Progenitor cell of endocrine pancreas (in vitro differentiated cells): Measurements from ENCODE around the gene GASK1A. TPM values are rescaled to one million over a fixed set of nuclear protein-coding genes. Genes with fewer than 3 reads are reported as not detected.
A peak's percentile ranks its signal among the peaks of the same experiment; 100 is the strongest.

Experiments used
- DNase-seq: peaks from one replicate; pipeline ENCODE4 v3.0.0; 2021; ENCODE audit warnings: low spot score; ENCODE audit not compliant: unreplicated experiment
- H3K27ac Mint-ChIP-seq: 2 replicates; pipeline ENCODE4 v1.8.0; 2021; ENCODE audit warnings: mild to moderate bottlenecking, moderate library complexity, mixed read lengths
- H3K27me3 Mint-ChIP-seq: 2 replicates; pipeline ENCODE4 v1.8.0; 2021; ENCODE audit warnings: mixed read lengths
- H3K36me3 Mint-ChIP-seq: 2 replicates; pipeline ENCODE4 v1.8.0; 2022; ENCODE audit warnings: mixed read lengths; ENCODE audit not compliant: insufficient read depth
- H3K4me1 Mint-ChIP-seq: 2 replicates; pipeline ENCODE4 v1.8.0; 2021; ENCODE audit warnings: low read depth, mixed read lengths
- H3K4me3 Mint-ChIP-seq: 2 replicates; pipeline ENCODE4 v1.8.0; 2021; ENCODE audit warnings: low read depth, mild to moderate bottlenecking, moderate library complexity, mixed read lengths
- H3K9me3 Mint-ChIP-seq: 2 replicates; pipeline ENCODE4 v1.8.0; 2021; ENCODE audit warnings: low read depth, mixed read lengths
- CTCF ChIP-seq: fragments of 200-600 bp; sonication (generic); IDR thresholded peaks from one replicate; pipeline ENCODE4 v1.5.0; 2021; ENCODE audit warnings: antibody characterized with exemption, mild to moderate bottlenecking; ENCODE audit not compliant: unreplicated experiment
- total RNA-seq: library from RNA; stranded (reverse); gene quantifications from 2 replicates; pipeline ENCODE4 v1.2.1, GENCODE V29; 2021

GASK1A gene
- total RNA-seq, 1 donor from 2014 or later = 2.3 TPM

- Mint-ChIP-seq H3K36me3 (no peaks in the 10 kb centered on the region), H3K27ac (no peak overlapping the region), H3K4me1 (no peaks in the 10 kb centered on the region), H3K4me3 (no peak overlapping the region), H3K27me3 (peaks cover 3% of the 10 kb centered on the region), H3K9me3 (no peaks in the 10 kb centered on the region)
- no peak for DNase-seq
- TF ChIP-seq CTCF = no peak
These were observed 41.8 kb upstream of the GASK1A start for GRCh38 chr3:42937334-42937733.

- no peaks in the 10 kb centered on the region for H3K9me3 Mint-ChIP-seq
- no peaks in the 10 kb centered on the region for H3K4me1 Mint-ChIP-seq
- H3K27me3 Mint-ChIP-seq = peaks cover 6% of the 10 kb centered on the region
- TF ChIP-seq CTCF = no peak
- no peaks in the 10 kb centered on the region for H3K36me3 Mint-ChIP-seq
- no peak for DNase-seq
- H3K27ac Mint-ChIP-seq = no peak overlapping the region
- no peak overlapping the region for H3K4me3 Mint-ChIP-seq
These were observed 36.4 kb upstream of the GASK1A start for GRCh38 chr3:42942693-42943092.

- no peak for DNase-seq
- no peak for TF ChIP-seq CTCF
- H3K27me3 Mint-ChIP-seq = peaks cover 6% of the 10 kb centered on the region
- H3K27ac Mint-ChIP-seq = no peak overlapping the region
- H3K4me1 Mint-ChIP-seq = no peaks in the 10 kb centered on the region
- no peaks in the 10 kb centered on the region for H3K9me3 Mint-ChIP-seq
- H3K36me3 Mint-ChIP-seq = no peaks in the 10 kb centered on the region
- no peak overlapping the region for H3K4me3 Mint-ChIP-seq
These were observed 33.1 kb upstream of the GASK1A start for GRCh38 chr3:42946050-42946449.

- H3K36me3 Mint-ChIP-seq = no peaks in the 10 kb centered on the region
- no peak for DNase-seq
- no peak overlapping the region for H3K4me3 Mint-ChIP-seq
- peak; percentile 36 for TF ChIP-seq CTCF
- H3K27ac Mint-ChIP-seq = no peak overlapping the region
- no peaks in the 10 kb centered on the region for H3K4me1 Mint-ChIP-seq
- H3K27me3 Mint-ChIP-seq = peaks cover 6% of the 10 kb centered on the region
- no peaks in the 10 kb centered on the region for H3K9me3 Mint-ChIP-seq
These were observed 21.5 kb upstream of the GASK1A start for GRCh38 chr3:42957573-42957972.

GRCh38 chr3:42960282-42960681, 18.8 kb upstream of the GASK1A start:
- no peaks in the 10 kb centered on the region for H3K9me3 Mint-ChIP-seq
- no peak overlapping the region for H3K27ac Mint-ChIP-seq
- no peak overlapping the region for H3K4me3 Mint-ChIP-seq
- DNase-seq = no peak
- peaks cover 20% of the 10 kb centered on the region for H3K27me3 Mint-ChIP-seq
- no peaks in the 10 kb centered on the region for H3K4me1 Mint-ChIP-seq
- TF ChIP-seq CTCF = no peak
- H3K36me3 Mint-ChIP-seq = no peaks in the 10 kb centered on the region

GRCh38 chr3:42960786-42961185, 18.3 kb upstream of the GASK1A start:
- Mint-ChIP-seq H3K4me3 (no peak overlapping the region), H3K27ac (no peak overlapping the region), H3K36me3 (no peaks in the 10 kb centered on the region), H3K27me3 (peaks cover 23% of the 10 kb centered on the region), H3K9me3 (no peaks in the 10 kb centered on the region), H3K4me1 (no peaks in the 10 kb centered on the region)
- no peak for TF ChIP-seq CTCF
- no peak for DNase-seq
